Omental fat pad (tissue), 4 donors: ENCODE results near the gene MYO18B. TPM values are rescaled to one million over a fixed set of nuclear protein-coding genes. Genes with fewer than 3 reads are reported as not detected.

Experiments used
- ATAC-seq: fragments of 150-250 bp; one replicate; pipeline ENCODE4 v1.9.1; 2016; ENCODE audit warnings: mild to moderate bottlenecking, moderate library complexity; ENCODE audit not compliant: low FRiP score
- DNase-seq: peaks from one replicate; pipeline ENCODE4 v3.0.0-alpha.2; 2019; ENCODE audit warnings: low spot score
- total RNA-seq, 4 donors: library from RNA; depleted of rRNA; stranded (reverse); fragments of >200 nt; gene quantifications; one replicate each; pipeline ENCODE4 v1.1.0, GENCODE V29; 2016
- TF ChIP-seq, protein P1 (sequence below), 3 donors: fragments of 450-650 bp; IDR thresholded peaks; one replicate each; pipeline ENCODE4 v1.5.1; 2016 to 2017; ENCODE audit warnings: antibody characterized with exemption in 3 of 3, mild to moderate bottlenecking in 3 of 3, moderate library complexity in 2 of 3

The MYO18B gene
- total RNA-seq, 4 donors from 2014 or later: under 0.01 TPM; not detected in 2

DNA sequence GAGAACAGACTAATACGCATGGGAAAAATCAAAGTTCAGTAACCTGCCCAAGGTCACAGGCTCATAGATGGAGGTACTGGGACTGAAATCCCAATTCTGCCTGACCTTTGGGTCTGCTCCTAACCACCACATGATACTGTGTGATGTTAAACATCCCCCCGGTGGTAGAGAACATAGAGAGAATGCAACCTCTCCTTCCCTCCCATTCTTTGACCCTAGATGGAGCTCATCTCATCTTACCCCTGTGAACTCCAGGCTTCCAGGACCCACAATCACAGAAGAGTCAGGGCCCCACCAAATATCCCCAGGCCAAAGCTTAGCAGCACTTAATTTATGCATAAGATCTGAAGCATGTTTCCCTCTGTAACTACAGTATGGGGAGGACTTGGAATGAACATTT is 198.5 kb downstream of the MYO18B start:
- ATAC-seq (no peak), DNase-seq (no peak)
- TF ChIP-seq, protein P1, sequence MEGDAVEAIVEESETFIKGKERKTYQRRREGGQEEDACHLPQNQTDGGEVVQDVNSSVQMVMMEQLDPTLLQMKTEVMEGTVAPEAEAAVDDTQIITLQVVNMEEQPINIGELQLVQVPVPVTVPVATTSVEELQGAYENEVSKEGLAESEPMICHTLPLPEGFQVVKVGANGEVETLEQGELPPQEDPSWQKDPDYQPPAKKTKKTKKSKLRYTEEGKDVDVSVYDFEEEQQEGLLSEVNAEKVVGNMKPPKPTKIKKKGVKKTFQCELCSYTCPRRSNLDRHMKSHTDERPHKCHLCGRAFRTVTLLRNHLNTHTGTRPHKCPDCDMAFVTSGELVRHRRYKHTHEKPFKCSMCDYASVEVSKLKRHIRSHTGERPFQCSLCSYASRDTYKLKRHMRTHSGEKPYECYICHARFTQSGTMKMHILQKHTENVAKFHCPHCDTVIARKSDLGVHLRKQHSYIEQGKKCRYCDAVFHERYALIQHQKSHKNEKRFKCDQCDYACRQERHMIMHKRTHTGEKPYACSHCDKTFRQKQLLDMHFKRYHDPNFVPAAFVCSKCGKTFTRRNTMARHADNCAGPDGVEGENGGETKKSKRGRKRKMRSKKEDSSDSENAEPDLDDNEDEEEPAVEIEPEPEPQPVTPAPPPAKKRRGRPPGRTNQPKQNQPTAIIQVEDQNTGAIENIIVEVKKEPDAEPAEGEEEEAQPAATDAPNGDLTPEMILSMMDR (IDR thresholded peaks at IDR 0.05): no peak

DNA sequence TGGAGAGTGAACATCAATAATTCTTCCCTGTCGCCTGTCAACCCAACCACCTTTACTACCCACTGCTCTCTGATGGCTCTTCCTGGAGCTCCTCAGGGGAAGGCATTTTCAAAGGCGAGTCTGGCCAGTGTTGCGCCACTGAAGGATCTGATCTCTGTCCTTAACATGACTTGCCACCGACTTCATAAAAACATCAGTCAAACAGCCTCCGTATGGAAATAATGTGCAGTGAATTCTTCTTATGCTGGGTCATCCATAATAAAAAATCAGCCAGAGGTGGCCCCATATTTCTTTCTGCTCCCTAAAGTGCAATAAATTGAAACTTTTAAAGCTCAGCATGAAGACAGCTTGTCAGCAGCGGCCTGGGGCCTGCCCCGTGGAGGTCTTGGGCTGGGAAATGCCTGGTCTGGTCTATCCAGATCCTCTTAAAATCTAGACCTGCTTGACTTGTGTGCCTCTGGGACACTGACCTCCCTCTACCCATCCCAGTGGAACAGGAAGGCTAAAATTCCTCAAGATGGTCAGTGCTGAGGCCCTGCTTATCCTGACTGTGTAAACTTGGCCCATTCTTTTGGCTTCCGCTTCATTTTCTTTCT is 199.5 kb downstream of the MYO18B start:
- TF ChIP-seq, protein P1 (IDR thresholded peaks at IDR 0.05): no peak
- ATAC-seq (no peak), DNase-seq (no peak)

DNA sequence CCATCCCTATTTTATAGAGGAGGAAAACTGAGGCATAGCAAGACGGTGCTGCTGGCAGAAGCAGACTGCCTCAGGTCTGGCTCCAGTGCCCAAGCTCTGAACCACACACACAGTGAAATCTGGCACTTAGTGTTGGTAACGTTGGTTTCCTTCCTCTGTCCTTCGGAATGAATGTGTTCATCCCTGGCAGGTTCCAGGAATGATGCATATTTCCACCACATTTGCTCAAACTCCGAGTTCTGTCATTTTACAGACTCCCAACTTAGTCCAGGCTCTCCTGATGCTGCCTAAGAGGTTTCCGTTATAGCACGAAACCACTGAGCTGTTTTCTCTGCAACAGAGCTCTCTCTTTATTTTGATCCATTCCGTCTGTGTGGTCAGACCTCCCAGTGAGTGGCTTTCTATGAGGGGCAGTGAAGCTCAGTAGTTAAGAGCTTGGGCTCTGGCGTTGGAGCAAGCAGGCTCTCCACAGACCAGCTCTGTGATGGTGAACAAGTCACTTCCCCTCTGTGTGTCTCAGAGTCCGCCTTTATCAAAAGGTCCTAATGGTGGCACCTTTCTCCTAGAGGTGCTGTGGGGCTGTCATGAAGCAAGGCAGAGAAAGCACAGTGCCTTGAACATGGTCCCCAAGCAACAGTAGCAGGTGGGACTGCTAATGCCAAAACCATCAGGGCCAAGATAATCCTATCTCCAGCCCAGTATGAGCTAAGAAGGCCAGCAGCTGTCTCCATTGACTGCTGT is 200.3 kb downstream of the MYO18B start:
- TF ChIP-seq, protein P1 (IDR thresholded peaks at IDR 0.05): no peak
- ATAC-seq: no peak
- no peak for DNase-seq

DNA sequence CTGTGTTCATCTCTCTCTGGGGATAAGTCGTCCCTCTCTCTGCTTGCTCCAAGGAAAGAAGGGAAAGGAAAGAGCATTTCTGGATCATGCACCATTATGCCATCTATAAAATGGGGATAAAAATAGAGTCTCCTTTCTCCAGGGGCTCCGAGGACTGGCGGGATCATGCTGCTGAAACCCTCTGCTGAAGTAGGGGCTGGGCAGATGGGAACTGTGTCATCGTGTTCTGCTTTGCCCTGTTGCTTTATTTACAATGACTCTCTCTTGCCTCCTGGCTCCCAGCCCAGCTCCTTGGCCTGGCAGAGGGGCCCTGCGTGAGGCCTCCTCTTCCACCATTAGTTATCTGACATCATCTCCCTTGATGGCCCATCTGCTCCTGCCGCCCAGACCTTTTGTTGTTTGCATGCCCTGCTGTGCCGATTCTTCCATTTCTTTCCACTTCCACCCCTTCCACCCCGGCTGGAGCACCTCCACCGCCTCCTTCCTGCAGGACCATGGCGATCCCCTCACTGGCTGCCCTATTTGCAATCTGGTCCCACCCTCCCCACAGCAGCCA is 200.9 kb downstream of the MYO18B start:
- TF ChIP-seq, protein P1 (IDR thresholded peaks at IDR 0.05): no peak
- ATAC-seq: no peak
- DNase-seq: no peak

DNA sequence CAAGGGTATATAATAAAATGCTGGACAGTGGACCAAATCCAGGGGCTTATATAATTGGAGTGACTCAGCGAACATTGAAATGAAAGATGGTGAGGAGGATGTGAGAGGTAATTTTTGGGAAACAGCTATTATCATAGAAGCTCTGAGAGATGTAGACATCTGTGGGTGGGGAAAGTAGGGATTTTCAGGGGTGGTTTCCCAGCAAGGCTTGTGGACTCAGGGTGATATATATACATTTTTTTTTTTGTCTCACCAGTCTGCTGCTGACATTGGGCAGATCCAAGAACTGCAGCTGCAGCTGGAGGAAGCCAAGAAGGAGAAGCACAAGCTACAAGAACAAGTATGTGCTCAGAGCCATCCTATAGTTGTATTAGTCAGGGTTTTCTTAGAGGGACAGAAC is 208.1 kb downstream of the MYO18B start:
- no peak for ATAC-seq
- no peak for DNase-seq
- TF ChIP-seq, protein P1 (IDR thresholded peaks at IDR 0.05): no peak

DNA sequence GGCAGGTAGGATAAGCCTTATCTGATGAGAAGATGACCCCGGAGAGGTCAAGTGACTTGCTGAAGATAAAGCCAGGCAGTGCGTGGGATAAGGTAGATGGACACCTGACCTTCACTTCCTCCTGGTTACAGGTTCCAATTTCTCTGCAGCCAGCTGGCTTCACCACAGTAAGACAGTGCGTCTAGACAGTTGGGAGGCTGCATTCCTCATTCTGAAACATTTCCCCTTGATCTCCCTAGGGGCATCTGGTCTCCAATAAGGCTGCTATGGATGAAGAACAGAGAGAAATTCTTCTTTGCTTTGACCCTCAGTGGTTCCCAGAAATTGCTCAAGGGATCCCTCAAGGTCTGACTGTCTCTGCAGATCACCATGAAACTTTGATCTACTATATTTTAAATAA is 211.3 kb downstream of the MYO18B start:
- ATAC-seq (no peak), DNase-seq (no peak)
- TF ChIP-seq, protein P1 (IDR thresholded peaks at IDR 0.05): no peak

DNA sequence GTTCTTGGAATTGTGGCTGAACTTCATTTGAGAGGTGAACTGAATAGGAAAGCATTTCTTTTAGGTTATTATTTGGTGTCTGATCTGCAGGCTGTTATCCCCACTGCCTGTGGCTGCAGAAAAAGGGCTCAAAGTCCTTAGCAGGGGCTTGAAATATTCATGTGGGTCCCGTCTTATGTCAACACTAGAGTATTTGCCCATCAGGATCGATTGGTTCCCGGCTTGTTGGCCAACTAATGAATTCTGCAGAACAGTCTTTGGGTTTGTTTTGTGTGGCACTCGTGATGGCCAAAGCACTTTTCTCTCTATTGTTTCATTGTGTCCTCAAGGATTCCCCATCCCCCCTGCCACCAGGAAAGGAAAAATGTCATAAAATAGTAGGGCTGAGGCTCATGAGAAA is 211.9 kb downstream of the MYO18B start:
- TF ChIP-seq, protein P1 (IDR thresholded peaks at IDR 0.05): no peak
- no peak for ATAC-seq

More for the DNA sequence above, 211.9 kb downstream of the MYO18B start:
- no peak for DNase-seq
